Stimulated activated CD4-positive, alpha-beta T cell treated with anti-CD3 and anti-CD28 coated beads, Interleukin-4, amount 100 ng/mL, for 24 hours (primary cell): ENCODE results near the gene FADS2.
"Not testable (repeated sequence)": the region's sequence is repeated elsewhere in the genome, so short reads cannot be mapped to it uniquely, and the experiment has no call there.

Experiments used
- DNase-seq: peaks from one replicate; pipeline ENCODE4 v3.0.0-alpha.2; 2020

The FADS2 gene

DNA sequence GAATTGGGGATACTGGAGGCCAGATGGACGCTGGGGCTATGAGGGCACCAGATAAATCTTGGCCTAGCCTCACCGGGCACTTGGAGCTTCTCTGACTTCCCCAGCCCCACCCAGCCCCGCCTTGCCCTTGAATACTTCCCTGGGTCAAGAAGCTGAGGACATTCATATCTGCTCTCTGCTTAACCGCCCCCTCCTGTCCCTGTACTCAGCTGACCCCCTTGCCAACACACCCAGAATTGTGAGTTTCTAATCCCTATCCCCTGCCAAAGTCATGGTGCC, 41.3 kb downstream of the FADS2 start:
- DNase-seq, result no peak

DNA sequence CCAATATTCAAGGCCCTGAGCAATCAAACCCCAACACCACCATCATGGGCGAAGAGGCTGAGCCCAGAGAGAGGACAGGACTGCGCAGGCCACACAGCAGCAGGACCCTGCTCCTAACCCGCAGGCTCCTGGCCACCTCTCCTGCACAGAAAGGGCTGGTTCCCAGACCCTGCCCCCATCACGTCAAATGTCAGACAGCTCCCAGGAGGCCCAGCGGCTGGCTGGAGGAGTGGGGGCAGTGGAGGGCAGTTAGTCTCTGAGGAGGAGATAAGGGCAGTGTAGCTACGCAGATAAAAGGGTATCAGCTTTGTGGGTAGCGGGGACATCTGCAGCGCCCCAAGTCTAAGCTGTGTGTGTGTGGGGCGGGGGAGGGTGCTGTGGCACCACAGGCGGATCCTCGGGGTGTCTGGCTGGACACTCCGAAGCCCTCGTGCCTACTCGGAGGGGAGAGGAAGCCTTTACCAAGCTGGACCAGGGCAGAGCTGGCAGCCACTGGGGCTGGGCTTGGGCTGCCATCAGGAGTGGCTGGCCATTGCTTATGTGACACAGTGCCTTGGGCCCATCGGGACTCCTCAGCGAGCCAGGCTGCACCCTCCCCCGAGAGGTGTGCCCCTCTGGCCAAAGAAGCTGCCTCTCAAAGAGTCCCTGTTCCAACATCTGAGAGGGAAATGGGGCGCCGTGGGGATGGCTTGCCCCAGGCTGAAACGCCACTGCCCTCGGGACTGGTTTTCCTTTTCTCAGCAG, 41.8 kb downstream of the FADS2 start:
- DNase-seq, result no peak

DNA sequence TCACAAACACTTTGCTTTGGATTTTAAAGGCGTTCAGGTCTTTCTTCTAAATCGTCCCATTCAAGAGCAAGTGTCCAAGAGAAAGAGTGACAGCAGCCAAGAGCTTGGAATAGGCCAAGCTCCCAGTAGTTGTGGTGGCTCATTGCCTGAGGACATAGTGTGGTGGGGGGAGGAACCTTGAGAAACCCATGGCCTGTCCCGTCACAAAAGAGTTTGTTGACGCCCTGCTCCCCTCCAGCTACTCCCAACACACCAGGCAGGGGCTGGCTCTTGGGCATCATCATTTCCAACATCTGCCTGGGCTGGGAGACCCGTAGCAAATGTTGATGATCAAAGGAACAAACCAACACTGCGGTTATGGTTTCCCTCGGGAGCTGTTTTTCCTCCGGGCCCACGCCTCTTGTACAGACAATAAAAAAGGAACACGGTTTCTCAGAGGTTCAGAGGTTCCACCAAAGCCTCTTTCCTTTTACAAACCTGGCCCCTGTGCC, 42.5 kb downstream of the FADS2 start:
- no peak for DNase-seq

DNA sequence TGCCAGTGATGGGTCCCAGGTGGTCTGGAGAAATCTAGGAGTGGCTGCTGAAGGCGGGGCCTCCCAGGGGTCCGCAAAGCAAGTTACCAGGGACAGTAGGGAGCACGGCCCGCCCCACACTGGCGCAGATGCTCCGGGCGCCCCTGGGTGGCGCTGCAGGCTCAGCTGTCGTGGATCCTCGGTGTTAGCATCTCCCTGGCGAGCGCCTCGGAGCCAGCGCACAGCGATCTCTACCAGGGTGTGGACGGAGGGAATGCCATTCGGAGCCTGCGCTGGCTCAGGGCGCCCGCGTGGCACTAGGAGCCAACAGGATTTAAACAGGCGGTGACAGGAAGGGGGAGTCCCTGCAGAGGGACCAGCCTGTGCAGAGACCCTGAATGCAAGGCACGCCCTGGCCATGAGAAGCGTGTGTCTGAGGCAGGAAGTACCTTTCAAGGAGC, 43.1 kb downstream of the FADS2 start:
- peak; percentile 65 for DNase-seq

DNA sequence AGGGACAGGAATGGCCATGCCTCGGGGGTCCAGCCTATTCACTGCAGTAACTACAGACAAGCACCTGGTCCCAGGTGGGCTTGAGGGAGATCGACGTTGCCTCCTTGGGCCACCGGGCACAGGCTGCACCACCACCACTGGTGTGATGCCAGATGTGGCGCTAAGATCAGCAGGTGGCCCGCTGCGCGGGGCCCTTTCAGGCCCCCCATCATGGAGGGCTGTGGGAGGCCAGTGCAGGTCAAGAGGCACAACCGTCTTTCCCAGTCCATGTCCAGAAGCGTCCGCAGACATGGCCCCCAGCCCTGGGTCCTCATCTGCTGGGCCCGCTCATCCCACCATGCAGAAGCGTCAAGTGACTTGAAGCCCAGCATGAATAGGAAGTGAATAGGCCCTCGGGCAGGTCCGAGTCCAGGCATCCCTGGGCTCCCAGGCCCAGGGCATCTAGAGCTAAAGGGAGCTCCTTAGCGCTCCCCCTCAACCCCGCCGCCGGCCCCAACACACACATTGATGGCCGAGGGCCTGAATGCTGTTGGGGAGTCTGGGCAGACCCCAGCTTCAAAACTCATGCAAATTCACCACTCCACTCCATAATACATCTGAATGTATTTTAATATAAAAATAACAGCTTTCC, 45.0 kb downstream of the FADS2 start:
- DNase-seq, result no peak

DNA sequence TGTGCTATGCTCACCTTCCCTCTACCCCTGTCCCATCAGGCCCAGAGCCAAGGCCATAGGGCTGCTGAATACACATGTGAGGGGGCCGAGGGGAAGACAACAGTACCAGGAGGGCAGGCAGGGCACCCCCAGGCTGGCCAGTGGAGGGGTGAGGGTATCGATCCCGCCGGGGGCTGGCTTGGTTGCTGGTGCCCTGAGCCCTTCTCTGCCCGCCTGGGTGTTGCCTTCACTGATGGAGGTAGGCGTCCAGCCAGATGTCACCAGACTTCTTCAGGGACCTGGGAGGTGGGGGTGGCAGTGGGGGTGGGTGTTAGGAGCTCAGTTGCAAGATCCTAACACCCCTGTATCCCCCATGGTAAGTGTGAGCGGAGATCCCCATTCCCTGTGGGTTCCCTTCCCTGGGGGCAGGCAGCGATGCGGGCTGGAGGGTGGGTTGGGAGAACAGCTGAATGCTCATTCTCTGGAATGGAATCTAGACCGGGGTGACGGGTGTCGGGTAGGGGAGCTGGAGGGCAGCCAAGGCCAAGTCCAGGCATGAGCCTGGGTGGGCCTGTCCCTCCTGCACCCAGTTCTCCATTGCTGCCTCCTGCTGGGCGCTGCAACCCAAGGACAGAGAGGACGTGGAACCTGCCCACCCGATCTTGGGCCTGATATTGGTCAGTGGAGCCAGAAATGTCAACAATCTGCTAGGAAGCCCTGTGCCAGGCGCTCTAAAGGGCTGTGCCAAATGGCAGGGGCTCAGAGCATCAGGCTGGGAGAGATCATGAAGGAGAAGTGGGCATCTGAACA, 45.7 kb downstream of the FADS2 start:
- DNase-seq, result no peak

DNA sequence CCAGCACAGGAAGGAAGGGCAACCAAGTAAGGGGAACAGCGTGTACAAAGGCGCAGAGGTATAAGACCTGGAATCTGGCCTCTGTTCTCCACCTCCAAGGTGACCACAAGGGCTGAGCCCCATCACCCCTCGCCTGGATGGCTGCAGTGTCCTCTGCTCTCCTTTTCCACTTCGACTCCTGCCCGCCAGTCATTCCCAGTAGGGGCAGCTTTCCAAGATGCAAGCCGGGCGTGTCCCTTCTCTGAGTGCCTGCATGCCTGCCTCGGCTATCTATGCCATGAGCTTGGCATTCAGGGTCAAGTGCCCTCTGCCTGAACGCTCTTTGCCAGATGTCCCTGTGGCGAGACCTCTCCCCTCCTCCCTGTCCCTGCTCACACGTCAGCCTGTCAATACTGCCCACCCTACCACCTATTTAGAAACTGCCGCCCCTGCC, 46.3 kb downstream of the FADS2 start:
- no peak for DNase-seq

DNA sequence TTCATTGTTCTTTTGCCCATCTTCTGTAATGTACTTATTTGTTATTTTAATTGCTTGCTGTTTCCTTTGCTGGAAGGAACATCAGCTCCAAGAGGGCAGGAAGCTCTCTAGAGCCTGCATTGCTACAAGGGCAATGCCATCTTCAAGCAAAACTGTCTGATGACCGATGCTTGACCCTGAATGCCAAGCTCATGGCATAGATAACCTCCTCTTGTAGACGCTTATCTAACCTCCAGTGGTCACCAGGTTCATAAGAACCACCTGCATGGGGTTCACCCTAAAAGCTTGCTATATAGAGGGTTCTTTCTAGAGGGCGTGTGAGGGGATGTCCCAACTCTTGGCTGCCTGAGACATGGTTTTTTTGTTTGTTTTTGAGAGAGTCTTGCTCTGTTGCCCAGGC, 46.8 kb downstream of the FADS2 start:
- no peak for DNase-seq

DNA sequence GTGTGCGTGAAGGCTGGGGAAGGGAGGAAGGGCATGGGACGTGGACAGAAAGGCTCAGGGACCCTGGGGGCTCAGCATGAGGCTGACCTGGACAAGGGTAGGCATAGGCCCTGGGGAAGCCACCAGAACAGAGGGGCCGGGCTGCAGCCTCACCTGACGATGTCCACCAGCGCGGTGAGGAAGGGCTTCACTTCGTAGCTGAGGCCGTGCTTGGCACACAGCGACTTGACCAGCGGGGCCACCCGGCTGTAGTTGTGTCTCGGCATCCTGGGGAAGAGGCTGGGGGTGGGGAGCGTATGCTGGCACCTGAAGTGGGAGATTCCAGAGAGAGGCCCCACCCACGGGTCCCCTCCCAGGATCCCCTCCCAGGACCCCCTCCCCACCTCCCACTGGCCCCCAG, 47.6 kb downstream of the FADS2 start:
- no peak for DNase-seq

DNA sequence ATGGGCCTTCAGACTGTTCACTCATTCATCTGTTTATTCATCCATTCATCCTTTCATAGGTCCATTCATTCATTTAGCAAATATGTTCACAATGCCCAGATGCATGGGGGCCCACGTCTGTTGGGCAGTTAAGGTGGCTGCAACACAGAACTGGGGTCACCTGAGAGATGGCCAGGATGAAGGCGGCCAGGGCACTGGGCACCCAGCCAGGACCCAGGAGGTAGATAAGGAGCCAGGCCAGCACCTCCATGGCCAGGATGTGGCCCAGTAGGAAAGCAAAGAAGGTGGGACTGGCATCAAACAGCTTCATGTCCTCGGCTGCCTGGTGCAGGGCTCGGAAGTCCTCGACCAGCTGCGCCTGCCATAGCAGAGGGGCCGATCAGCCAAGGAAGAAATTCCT, 51.1 kb downstream of the FADS2 start:
- no peak for DNase-seq

DNA sequence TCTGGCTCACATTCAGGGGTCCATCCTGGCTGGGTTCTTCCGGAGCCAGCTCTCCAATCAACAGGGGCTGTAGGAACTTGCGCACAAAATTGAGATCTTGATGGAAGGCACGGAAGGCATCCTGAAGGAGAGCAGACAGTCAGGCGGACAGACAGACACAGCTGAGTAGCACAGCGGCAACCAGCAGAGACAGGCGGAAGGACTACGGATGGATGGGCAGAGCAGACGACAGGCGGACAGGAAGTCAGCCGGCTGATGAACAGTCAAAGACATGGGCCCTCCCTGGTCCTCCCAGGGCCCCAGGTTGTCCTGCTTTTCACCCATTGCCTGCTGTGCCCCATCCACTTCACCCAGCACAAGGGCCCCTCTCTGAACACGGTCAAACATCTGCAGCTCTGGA, 51.9 kb downstream of the FADS2 start:
- no peak for DNase-seq

DNA sequence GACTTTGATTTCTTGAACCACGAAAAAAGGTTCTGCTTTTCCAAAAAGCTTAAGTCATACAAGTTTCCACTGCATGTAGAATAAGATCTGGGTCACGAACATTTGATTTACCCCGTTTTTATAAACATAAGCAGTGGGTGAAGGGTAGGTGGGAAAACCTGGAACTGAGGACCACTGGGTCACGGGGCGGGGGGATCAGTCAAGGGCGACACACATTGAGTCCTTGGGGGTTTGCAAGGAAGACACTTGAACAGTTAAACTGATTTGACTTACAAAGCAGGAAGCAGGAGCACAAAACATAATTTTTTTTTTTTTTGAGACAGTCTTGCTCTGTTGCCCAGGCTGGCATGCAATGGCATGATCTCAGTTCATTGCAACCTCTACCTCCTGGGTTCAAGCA, 52.4 kb downstream of the FADS2 start:
- DNase-seq, result no peak

DNA sequence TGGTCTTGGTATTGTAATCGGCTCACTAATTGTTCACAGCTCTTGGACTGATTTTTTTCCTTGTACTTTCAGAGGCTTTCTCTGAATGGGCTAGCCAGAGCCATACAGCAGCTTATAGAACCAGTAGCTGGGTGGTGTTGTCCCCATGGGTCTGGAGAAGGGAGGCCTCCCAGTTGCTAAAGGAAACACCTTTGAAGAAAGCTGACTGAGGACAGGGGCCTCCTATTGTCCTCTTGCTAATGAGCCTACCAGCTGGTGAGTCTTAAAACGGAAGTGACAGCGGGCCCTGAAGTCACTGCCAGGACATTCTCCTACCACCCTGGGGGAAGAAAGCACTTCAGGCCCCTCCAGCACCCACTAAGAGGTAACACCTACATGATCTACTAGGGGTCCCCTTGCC, 53.3 kb downstream of the FADS2 start:
- DNase-seq, result no peak

DNA sequence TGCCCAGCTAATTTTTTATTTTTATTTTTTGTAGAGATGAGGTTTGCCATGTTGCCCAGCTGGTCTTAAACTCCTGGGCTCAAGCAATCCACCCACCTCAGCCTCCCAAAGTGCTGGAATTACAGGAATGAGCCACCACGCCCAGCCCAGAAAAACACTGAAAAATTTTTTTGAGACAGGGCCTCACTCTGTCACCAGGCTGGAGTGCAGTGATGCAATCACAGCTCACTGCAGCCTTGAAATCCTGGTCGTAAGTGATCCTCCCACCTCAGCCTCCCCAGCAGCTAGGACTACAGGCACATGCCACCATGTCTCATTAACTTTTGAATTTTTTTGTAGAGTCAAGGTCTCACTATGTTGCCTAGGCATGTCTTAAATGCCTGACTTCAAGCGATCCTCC, 54.2 kb downstream of the FADS2 start:
- not testable (repeated sequence) for DNase-seq

DNA sequence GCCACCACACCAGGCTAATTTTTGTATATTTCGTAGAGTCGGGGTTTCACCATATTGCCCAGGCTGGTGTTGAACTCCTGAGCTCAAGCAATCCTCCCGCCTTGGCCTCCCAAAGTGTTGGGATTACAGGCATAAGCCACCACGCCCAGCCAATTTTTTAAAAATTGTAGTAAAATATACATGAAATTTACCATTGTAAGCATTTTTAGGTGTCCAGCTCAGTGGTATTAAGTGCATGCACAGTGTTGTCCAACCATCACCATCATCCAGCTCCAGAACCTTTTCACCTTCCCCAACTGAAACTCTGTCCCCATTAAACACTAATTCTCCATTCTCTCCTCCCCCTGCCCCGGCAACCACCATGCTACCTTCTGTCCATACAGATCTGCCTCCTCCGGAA, 54.8 kb downstream of the FADS2 start:
- DNase-seq, result no peak

DNA sequence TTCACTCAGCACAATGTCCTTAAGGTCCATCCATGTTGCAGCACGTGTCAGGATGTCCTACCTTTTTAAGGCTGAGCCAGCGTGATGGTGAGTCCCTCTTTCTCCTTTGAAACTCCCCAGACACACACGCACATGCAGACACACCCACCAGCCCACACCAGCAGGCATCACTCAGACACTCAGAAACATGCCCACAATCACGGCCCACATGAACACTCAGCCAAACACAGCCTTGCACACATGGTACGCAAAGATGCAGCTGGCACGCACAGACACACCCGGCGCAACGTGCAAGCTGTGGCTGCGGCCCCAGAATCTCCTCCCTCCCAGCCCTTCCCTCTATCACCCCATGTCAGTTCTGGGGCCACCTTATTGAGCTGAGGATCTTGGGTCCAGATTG, 55.2 kb downstream of the FADS2 start:
- DNase-seq, result no peak

DNA sequence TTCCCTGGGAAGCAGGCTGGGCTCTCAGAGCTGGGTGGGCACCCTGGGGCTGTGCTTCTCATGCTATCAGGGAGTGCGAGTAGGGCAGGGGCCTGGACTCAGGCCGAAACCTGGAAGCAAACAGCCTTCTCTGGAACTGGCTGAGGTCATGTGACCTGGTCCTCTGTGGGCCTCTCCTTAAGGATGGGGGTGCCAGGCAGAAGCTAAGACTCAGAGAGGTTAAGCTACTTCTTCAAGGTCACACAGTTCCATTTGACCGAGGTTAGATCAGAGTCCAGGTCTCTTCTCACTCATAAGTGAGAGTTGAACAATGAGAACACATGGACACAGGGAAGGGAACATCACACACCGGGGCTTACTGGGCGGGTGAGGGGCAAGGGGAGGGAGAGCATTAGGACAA, 55.8 kb downstream of the FADS2 start:
- DNase-seq, result no peak

DNA sequence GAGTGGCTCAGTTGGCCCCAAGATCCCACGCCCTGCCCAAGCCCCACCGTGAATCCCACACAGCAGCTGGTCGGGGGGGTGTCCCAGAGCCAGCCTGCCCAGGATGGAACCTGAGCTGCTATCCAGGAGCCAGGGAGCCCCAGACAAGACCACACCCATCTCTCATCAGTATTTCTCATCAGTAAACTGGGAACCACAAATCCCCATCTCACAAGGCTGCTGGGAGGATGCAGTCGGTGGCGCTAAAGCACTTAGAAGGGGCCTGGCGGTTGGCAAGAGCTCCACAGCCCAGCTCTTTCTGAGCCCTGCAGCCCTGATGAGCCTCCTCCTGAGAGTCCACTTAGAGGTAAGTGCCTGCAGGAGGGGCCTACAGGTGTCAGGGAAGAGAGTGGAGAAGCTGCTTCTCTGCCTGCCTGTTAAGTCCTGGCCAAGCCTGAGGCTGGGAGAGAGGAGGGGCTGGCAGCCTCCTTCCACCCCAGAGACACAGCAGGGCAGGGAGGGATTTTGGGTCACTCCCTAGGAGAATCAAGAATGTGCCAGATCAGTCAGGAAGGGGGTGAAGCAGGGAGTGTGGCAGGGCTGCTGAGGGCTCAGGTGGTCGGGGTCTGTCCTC, 57.2 kb downstream of the FADS2 start:
- no peak for DNase-seq

DNA sequence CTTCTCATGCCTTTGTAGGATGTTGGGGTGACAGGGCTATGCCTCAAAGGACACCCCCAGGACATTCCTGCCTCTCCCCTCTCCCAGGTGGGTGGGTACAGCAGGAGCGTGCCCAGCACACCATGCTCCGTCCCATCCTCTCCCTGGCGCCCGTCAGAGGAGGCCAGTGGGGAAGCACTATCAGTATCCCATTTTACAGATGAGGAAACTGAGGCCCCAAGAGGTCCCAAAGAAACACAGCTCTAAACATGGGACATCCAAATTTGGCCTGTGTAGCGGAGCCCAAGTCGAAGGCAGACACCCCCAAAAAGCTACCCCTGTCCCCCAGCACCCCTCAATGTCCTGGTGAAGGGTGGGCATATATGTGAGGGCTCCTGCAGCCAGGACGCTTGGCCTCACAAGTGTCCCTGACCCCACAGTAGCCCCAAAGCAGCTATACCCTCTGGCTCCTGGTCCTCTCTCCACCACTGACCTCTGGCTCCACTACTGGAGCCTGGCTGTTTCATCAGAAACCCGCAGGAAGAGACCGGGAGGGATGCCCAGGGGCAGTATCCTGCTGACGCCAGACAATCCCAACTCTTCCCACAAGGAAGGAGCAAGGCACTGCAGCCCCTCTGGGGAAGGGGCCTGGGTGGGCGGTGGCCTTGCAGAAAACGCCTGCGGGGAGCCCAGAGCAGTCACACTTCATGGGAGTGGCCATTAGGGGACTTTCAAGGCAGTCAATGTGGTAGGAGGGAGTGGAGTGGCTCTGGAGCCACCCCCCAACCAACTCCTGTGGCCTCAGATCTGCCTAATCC, 57.9 kb downstream of the FADS2 start:
- no peak for DNase-seq

DNA sequence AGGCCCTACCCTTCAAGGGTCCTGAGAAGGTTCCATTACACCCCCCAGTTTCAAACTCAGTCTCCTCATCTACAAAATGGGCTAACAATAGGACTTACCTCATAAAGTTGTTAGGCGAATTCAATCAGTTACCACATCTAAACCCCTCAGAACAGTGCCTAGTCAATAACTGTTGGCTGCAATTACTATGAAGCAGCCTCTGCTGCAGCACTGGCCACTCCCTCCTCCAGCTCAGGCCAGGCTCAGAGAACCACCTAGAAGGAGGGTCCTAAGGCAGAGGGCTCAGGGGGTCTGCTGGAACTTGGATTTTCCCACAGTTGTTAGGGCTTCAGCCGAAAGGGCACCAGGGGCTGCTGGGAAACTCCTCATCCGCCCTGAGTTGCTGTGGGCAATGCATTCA, 58.5 kb downstream of the FADS2 start:
- no peak for DNase-seq

DNA sequence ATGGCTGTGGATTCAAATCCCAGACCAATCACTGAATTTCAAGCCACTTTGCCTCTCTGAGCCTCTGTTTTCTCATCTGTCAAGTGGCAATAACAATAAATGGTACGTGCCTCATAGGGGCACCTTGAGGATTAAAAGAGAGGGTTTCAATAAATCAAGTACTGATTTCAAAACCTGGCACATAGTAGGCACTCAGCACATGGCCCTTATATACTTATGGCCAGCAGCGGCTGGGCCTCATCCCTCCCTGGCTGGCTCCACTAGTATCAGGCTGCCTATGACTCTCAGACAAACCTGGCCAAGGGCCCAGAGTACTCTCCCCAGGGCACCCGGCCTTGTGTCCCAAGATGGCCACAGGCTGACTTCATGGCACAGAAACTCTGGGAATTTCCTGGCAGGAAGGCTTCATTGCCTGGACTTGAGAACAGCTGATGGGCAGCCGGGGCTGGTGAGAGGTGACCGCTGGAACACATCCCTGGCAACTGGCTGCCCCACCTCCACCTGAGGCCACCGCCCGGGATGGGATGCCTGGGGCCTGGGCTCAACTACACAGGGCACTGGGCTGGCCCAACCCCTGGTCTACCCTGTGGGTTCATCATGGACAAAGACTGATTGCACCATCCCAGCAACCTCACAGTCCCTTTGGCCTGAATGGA, 59.9 kb downstream of the FADS2 start:
- DNase-seq, result no peak

DNA sequence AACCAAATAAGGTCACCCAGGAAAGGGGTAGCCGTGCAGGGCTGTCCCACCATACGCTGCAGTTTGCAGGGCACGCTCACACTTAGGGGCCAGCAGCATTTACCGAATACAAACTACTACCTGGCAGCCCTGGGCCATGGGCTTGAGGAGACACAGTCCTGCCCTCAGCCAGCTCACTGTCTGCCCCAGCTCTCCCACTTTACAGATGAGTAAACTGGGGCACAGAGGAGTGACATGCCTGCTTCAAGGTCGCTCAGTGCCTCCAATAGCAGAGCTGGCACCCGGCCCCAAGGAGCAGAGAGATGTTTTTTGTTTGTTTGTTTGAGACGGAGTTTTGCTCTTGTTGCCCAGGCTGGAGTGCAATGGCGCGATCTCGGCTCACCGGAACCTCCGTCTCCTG, 60.5 kb downstream of the FADS2 start:
- no peak for DNase-seq
